B cell (primary cell): ENCODE measurements around the gene GLRX5. TPM values are rescaled to one million over a fixed set of nuclear protein-coding genes. Genes with fewer than 3 reads are reported as not detected.

Experiments
- ATAC-seq: fragments of 200-7000 bp; cut with Tn5 transposase; one replicate; pipeline ENCODE4 v1.10.0; 2021; ENCODE audit warnings: low read depth, mild to moderate bottlenecking, moderate number of reproducible peaks, moderate library complexity
- CTCF ChIA-PET: fragments of 350-600 bp; sonication (Branson Sonifier 250); formaldehyde crosslinking; loops from one replicate; lab custom pipeline; 2021; ENCODE audit warnings: antibody characterized with exemption, inconsistent platforms; lab: Charles Lee
- POLR2A ChIA-PET: fragments of 350-600 bp; sonication (Branson Sonifier 250); formaldehyde crosslinking; loops from one replicate; lab custom pipeline; 2021; ENCODE audit warnings: antibody characterized with exemption; lab: Charles Lee
- DNase-seq: peaks from one replicate; pipeline ENCODE4 v3.0.0; 2013
- H2AFZ ChIP-seq: 2 replicates; pipeline ENCODE4 v1.6.1; 2012; ENCODE audit warnings: mild to moderate bottlenecking, low read depth, low read length; ENCODE audit not compliant: insufficient read depth, poor library complexity, severe bottlenecking
- H3K27ac ChIP-seq, 2 donors: 1 replicate in 1 of 2; 2 replicates in 1 of 2; pipeline ENCODE4 v1.5.1; 2012 to 2013; ENCODE audit warnings: low read length in 2 of 2, mild to moderate bottlenecking in 2 of 2, moderate library complexity in 1 of 2
- H3K27me3 ChIP-seq, 4 experiments: fragments of 200-600 bp in 1 of 4; sonication (generic) in 1 of 4; replicated peaks in 1 of 4; 1 replicate in 2 of 4; 2 replicates in 2 of 4; pipeline versions ENCODE4 v1.6.1 to v1.7.0; 2013 to 2016; ENCODE audit warnings: low read length in 3 of 4, mild to moderate bottlenecking in 2 of 4, mixed read lengths in 1 of 4, moderate library complexity in 1 of 4; ENCODE audit not compliant: insufficient read depth in 4 of 4, control insufficient read depth in 3 of 4; ENCODE audit errors: control extremely low read depth in 1 of 4
- H3K36me3 ChIP-seq, 2 experiments: replicated peaks in 1 of 2; 1 replicate in 1 of 2; 2 replicates in 1 of 2; pipeline versions ENCODE4 v1.6.1 to v1.7.1; 2013; ENCODE audit warnings: low read length in 1 of 2; ENCODE audit not compliant: insufficient read depth in 2 of 2, control insufficient read depth in 1 of 2; ENCODE audit errors: control extremely low read depth in 1 of 2, extremely low read depth in 1 of 2
- H3K4me1 ChIP-seq, 2 donors: fragments of 200-600 bp in 1 of 2; sonication (generic) in 1 of 2; 1 replicate in 1 of 2; 2 replicates in 1 of 2; pipeline versions ENCODE4 v1.5.1 to v1.6.1; 2013 to 2017; ENCODE audit warnings: low read length in 2 of 2; ENCODE audit not compliant: control insufficient read depth in 2 of 2, insufficient read depth in 2 of 2
- H3K4me2 ChIP-seq: replicated peaks from 2 replicates; pipeline ENCODE3; 2012; ENCODE audit warnings: mild to moderate bottlenecking, low read depth, low read length; ENCODE audit not compliant: poor library complexity, severe bottlenecking
- H3K4me3 ChIP-seq, 5 experiments: fragments of 200-600 bp in 1 of 5; sonication (generic) in 1 of 5; 1 replicate in 3 of 5; 2 replicates in 2 of 5; pipeline versions ENCODE4 v1.5.1 to v1.7.0; 2011 to 2016; ENCODE audit warnings: low read length in 4 of 5, mild to moderate bottlenecking in 4 of 5, low read depth in 2 of 5, control low read depth in 1 of 5, moderate library complexity in 1 of 5; ENCODE audit not compliant: insufficient read depth in 1 of 5; ENCODE audit errors: control extremely low read depth in 1 of 5, extremely low read depth in 1 of 5
- H3K79me2 ChIP-seq: fragments of 200-600 bp; sonication (generic); one replicate; pipeline ENCODE4 v1.6.0; 2016; ENCODE audit warnings: low read length; ENCODE audit not compliant: control insufficient read depth, insufficient read depth
- H3K9ac ChIP-seq: fragments of 200-600 bp; sonication (generic); 2 replicates; pipeline ENCODE4 v1.6.1; 2017; ENCODE audit warnings: mild to moderate bottlenecking, low read length, moderate library complexity
- H3K9me3 ChIP-seq, 3 donors: one replicate each; pipeline versions ENCODE4 v1.6.1 to v1.7.1; 2013; ENCODE audit warnings: low read length in 2 of 3; ENCODE audit not compliant: control insufficient read depth in 2 of 3, insufficient read depth in 1 of 3; ENCODE audit errors: control extremely low read depth in 1 of 3
- H4K20me1 ChIP-seq: 2 replicates; pipeline ENCODE4 v1.6.0; 2012; ENCODE audit warnings: mild to moderate bottlenecking, low read length; ENCODE audit not compliant: insufficient read depth, control insufficient read depth, poor library complexity, severe bottlenecking
- H3K27ac Mint-ChIP-seq: one replicate; pipeline ENCODE4 v1.8.0; 2021; ENCODE audit warnings: mixed read lengths
- H3K27me3 Mint-ChIP-seq: one replicate; pipeline ENCODE4 v1.8.0; 2021; ENCODE audit warnings: mixed read lengths
- H3K4me1 Mint-ChIP-seq: one replicate; pipeline ENCODE4 v1.8.0; 2021; ENCODE audit warnings: mixed read lengths
- H3K4me3 Mint-ChIP-seq: one replicate; pipeline ENCODE4 v1.8.0; 2021; ENCODE audit warnings: mixed read lengths
- H3K9me3 Mint-ChIP-seq: one replicate; pipeline ENCODE4 v1.8.0; 2022; ENCODE audit warnings: mixed read lengths; ENCODE audit not compliant: insufficient read depth
- EZH2 ChIP-seq: IDR thresholded peaks from 2 replicates; pipeline ENCODE4 v1.6.1; 2012; ENCODE audit warnings: borderline replicate concordance, low read depth, mild to moderate bottlenecking, moderate library complexity, low read length; ENCODE audit not compliant: insufficient read depth, poor library complexity, severe bottlenecking
- WGBS: methylation state at CpG from one replicate; pipeline ENCODE4 v1.1.5; 2013; ENCODE audit warnings: missing lambda C conversion rate; ENCODE audit not compliant: insufficient coverage; 5-methylcytosine and 5-hydroxymethylcytosine counted together
- intact Hi-C: fragments of 100-400 bp; cut with micrococcal nuclease; formaldehyde crosslinking; loops from one replicate; pipeline ENCODE4 v1.10.0; 2022
- polyA plus RNA-seq: library from polyadenylated mRNA; depleted of rRNA; stranded (reverse); fragments of >200 nt; gene quantifications from 2 replicates; pipeline ENCODE4 v1.2.3, GENCODE V29; 2012
- total RNA-seq, 2 donors: library from RNA; stranded (reverse); fragments of 120-200 nt in 1 of 2; gene quantifications; 1 replicate in 1 of 2; 2 replicates in 1 of 2; pipeline versions ENCODE4 v1.2.3 to v1.2.4, GENCODE V29; 2013 to 2022
- TF ChIP-seq, protein P1 (sequence below): fragments of 200-600 bp; IDR thresholded peaks from one replicate; pipeline ENCODE4 v1.8.0; 2022; ENCODE audit warnings: antibody characterized with exemption, mild to moderate bottlenecking

GLRX5 gene
- total and polyA plus RNA-seq, 2 donors (not counting 1 experiment from before 2014, with no cell fraction given): 7.8 to 18.4 TPM

DNA sequence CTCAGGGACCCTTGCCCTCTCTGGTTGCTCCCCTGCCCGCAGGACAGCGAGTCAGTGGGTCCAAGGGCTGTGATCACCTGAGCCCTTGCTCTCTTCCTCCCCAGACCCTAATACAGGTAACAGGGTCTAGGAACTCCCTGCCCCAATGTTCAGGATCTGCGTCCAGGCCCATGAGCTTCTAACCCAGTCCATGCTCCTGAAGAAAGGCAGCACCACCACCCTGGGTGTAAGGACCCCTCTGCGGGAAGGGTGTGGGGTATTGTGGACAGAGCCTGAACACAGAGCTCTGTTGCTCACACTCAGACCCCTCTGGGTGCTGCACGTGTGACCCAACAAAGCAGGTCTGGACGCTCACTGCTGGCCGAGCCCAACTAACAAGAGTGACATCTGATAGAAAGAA, 18.3 kb downstream of the GLRX5 start:
- Histone ChIP-seq H3K9me3 (no peaks in the 10 kb centered on the region), H3K9ac (no peak overlapping the region), H3K4me1 (no peaks in the 10 kb centered on the region), H4K20me1 (no peaks in the 10 kb centered on the region), H3K27me3 (no peaks in the 10 kb centered on the region), H2AFZ (no peak overlapping the region), H3K36me3 (no peaks in the 10 kb centered on the region), H3K4me2 (no peak overlapping the region), H3K27ac (no peak overlapping the region), H3K79me2 (no peaks in the 10 kb centered on the region), H3K4me3 (no peak overlapping the region)
- H3K9me3 Mint-ChIP-seq: no peaks in the 10 kb centered on the region
- CTCF ChIA-PET: no interaction called here
- no peak overlapping the region for H3K4me3 Mint-ChIP-seq
- H3K27ac Mint-ChIP-seq: no peak overlapping the region
- 100% methylated on average over 2 of the region's 7 CpGs for WGBS
- intact Hi-C loops: no loop called here
- no peaks in the 10 kb centered on the region for H3K4me1 Mint-ChIP-seq
- ATAC-seq: no peak
- DNase-seq: no peak
- TF ChIP-seq, protein P1, sequence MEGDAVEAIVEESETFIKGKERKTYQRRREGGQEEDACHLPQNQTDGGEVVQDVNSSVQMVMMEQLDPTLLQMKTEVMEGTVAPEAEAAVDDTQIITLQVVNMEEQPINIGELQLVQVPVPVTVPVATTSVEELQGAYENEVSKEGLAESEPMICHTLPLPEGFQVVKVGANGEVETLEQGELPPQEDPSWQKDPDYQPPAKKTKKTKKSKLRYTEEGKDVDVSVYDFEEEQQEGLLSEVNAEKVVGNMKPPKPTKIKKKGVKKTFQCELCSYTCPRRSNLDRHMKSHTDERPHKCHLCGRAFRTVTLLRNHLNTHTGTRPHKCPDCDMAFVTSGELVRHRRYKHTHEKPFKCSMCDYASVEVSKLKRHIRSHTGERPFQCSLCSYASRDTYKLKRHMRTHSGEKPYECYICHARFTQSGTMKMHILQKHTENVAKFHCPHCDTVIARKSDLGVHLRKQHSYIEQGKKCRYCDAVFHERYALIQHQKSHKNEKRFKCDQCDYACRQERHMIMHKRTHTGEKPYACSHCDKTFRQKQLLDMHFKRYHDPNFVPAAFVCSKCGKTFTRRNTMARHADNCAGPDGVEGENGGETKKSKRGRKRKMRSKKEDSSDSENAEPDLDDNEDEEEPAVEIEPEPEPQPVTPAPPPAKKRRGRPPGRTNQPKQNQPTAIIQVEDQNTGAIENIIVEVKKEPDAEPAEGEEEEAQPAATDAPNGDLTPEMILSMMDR: no peak
- TF ChIP-seq EZH2: no peak
- H3K27me3 Mint-ChIP-seq: no peaks in the 10 kb centered on the region
- POLR2A ChIA-PET: no interaction called here

DNA sequence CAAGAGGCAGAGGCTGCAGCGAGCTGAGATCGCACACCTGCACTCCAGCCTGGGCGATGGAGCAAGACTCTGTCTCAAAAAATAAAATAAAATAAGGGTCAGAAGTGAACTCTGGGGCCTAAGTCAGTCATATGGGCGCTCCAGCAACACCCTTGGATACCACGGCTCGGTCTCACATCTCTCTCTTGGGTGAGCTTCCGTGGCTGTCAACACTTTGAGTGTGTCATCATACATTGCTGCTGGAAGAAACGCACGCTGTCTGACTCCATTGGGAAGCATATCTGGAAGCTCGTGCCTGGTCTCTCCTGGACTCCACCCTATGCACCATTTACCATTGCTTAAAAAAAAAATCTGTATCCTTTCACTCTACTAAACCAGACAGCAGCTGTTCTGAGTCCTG, 20.2 kb downstream of the GLRX5 start:
- no peaks in the 10 kb centered on the region for H3K79me2 ChIP-seq
- no peak overlapping the region for H3K27ac Mint-ChIP-seq
- intact Hi-C loops: no loop called here
- ATAC-seq (no peak), DNase-seq (no peak)
- no peak for TF ChIP-seq EZH2
- TF ChIP-seq, protein P1: no peak
- 93% methylated on average over 10 of the region's 10 CpGs for WGBS
- H3K9ac ChIP-seq: no peak overlapping the region
- H2AFZ ChIP-seq: no peak overlapping the region
- H3K4me1 Mint-ChIP-seq: no peaks in the 10 kb centered on the region
- no peaks in the 10 kb centered on the region for H4K20me1 ChIP-seq
- no peaks in the 10 kb centered on the region for H3K9me3 ChIP-seq
- H3K36me3 ChIP-seq: no peaks in the 10 kb centered on the region
- no peaks in the 10 kb centered on the region for H3K9me3 Mint-ChIP-seq
- no peak overlapping the region for H3K4me3 Mint-ChIP-seq
- no peaks in the 10 kb centered on the region for H3K27me3 Mint-ChIP-seq
- no peak overlapping the region for H3K27ac ChIP-seq
- H3K4me3 ChIP-seq: no peak overlapping the region
- H3K4me1 ChIP-seq: no peaks in the 10 kb centered on the region
- ChIA-PET POLR2A (no interaction called here), CTCF (interaction anchor here (1.0 to 1.6 kb wide), 3 partner anchors 8 to 83 kb away, joined by 3 to 4 read pairs (median 3); no protein-coding TSS in a partner anchor)
- H3K27me3 ChIP-seq: no peaks in the 10 kb centered on the region
- H3K4me2 ChIP-seq: no peak overlapping the region
